SU-DHL-6 (cell line): Measurements from ENCODE around the gene MFN2.

ENCODE experiments used
- EZH2phosphoT487 ChIP-seq: fragments of 200-600 bp; sonication (generic), shearing (Covaris generic); conservative IDR thresholded peaks from 2 replicates; pipeline ENCODE4 v1.6.1; 2018; ENCODE audit warnings: mild to moderate bottlenecking, antibody characterized with exemption, low read length, moderate library complexity, mixed read lengths
- TF ChIP-seq, protein P1 (sequence below): fragments of 200-600 bp; sonication (generic); IDR thresholded peaks from one replicate; pipeline ENCODE4 v1.5.1; 2017; ENCODE audit warnings: antibody characterized with exemption, mild to moderate bottlenecking, low read length, moderate library complexity; ENCODE audit not compliant: insufficient read depth, poor library complexity, severe bottlenecking

DNA sequence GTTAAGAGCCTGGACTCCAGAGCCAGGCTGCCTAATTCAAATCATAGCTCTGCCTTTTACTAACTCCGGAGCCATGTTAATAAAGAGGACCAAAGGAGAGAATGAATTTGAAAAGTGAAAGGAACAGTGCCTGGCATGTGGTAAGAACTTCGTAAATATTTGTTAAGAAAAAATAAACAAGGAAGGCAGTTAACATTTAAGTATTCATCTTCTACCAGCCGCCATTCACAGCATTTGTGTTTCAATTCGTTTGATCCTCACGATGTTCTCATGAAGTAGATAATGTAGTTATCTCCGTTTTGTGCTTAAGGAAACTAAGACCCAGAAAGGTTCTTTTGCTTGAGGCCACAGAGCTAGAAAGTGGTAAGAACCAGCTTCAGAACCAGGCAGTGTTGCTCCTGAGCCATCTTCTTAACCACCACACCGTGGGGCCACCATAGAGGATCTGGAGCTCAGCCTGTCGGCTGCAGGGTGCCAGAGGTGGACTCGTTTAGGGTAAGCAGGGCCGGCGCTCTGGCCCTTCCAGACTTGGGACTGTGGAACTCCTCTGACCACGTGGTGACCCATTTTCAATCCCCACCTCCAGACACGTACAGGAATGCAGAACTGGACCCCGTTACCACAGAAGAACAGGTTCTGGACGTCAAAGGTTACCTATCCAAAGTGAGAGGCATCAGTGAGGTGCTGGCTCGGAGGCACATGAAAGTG, 11.9 kb downstream of the MFN2 start:
- TF ChIP-seq, protein P1, sequence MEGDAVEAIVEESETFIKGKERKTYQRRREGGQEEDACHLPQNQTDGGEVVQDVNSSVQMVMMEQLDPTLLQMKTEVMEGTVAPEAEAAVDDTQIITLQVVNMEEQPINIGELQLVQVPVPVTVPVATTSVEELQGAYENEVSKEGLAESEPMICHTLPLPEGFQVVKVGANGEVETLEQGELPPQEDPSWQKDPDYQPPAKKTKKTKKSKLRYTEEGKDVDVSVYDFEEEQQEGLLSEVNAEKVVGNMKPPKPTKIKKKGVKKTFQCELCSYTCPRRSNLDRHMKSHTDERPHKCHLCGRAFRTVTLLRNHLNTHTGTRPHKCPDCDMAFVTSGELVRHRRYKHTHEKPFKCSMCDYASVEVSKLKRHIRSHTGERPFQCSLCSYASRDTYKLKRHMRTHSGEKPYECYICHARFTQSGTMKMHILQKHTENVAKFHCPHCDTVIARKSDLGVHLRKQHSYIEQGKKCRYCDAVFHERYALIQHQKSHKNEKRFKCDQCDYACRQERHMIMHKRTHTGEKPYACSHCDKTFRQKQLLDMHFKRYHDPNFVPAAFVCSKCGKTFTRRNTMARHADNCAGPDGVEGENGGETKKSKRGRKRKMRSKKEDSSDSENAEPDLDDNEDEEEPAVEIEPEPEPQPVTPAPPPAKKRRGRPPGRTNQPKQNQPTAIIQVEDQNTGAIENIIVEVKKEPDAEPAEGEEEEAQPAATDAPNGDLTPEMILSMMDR, result no peak
- no peak for TF ChIP-seq EZH2phosphoT487
